Astrocyte of the cerebellum (primary cell): ENCODE results near the gene NMRK2.
"Not testable (repeated sequence)": the region's sequence is repeated elsewhere in the genome, so short reads cannot be mapped to it uniquely, and the experiment has no call there.

Source experiments
- DNase-seq: peaks from one replicate; pipeline ENCODE4 v3.0.0-alpha.2; 2011; ENCODE audit warnings: low read depth
- H3K4me3 ChIP-seq: 2 replicates; pipeline ENCODE4 v1.5.1; 2011; ENCODE audit warnings: mild to moderate bottlenecking, low read depth, low read length, moderate library complexity
- in situ Hi-C: cut with HindIII; loops from 2 replicates; pipeline ENCODE4 v1.10.0; 2017; ENCODE audit warnings: low sequenced_read_pairs
- TF ChIP-seq, protein P1 (sequence below): IDR thresholded peaks from 2 replicates; pipeline ENCODE4 v1.5.1; 2012; ENCODE audit warnings: low read length, low read depth, moderate library complexity, mild to moderate bottlenecking; ENCODE audit errors: missing control alignments

Gene NMRK2

DNA sequence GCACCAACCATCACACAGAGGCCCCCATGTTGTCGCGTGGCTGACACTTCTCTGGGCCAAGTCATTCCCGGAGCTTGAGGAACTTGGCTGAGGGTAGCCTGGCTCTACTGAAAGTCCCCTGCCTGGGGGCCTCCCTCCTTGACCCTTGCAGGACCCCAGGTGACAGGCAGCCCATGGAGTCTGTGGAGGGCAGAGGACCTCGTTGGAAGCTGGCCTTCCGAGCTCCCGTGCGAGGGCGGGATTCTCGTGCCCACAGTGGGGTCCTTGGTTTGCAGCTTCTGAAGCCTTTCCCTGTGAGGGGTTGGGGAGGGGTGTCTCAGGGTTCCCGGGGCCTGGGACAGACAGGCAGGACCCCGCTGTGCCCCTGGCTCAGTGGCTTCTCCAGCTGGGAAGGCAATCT is 16.4 kb downstream of the NMRK2 start:
- DNase-seq = no peak
- TF ChIP-seq, protein P1, sequence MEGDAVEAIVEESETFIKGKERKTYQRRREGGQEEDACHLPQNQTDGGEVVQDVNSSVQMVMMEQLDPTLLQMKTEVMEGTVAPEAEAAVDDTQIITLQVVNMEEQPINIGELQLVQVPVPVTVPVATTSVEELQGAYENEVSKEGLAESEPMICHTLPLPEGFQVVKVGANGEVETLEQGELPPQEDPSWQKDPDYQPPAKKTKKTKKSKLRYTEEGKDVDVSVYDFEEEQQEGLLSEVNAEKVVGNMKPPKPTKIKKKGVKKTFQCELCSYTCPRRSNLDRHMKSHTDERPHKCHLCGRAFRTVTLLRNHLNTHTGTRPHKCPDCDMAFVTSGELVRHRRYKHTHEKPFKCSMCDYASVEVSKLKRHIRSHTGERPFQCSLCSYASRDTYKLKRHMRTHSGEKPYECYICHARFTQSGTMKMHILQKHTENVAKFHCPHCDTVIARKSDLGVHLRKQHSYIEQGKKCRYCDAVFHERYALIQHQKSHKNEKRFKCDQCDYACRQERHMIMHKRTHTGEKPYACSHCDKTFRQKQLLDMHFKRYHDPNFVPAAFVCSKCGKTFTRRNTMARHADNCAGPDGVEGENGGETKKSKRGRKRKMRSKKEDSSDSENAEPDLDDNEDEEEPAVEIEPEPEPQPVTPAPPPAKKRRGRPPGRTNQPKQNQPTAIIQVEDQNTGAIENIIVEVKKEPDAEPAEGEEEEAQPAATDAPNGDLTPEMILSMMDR = no peak
- in situ Hi-C loops = no loop called here
- no peak overlapping the region for H3K4me3 ChIP-seq

GRCh38 chr19:3949997-3950859 is 17.4 kb downstream of the NMRK2 start:
- no peak for DNase-seq

GRCh38 chr19:3950871-3951861 is 18.3 kb downstream of the NMRK2 start:
- no peak for DNase-seq
- in situ Hi-C loops = no loop called here
- TF ChIP-seq, protein P1 = no peak
- H3K4me3 ChIP-seq = no peak overlapping the region

More at GRCh38 chr19:3949997-3950859, 17.4 kb downstream of the NMRK2 start:
- in situ Hi-C loops = no loop called here
- TF ChIP-seq, protein P1 = no peak
- H3K4me3 ChIP-seq = no peak overlapping the region

DNA sequence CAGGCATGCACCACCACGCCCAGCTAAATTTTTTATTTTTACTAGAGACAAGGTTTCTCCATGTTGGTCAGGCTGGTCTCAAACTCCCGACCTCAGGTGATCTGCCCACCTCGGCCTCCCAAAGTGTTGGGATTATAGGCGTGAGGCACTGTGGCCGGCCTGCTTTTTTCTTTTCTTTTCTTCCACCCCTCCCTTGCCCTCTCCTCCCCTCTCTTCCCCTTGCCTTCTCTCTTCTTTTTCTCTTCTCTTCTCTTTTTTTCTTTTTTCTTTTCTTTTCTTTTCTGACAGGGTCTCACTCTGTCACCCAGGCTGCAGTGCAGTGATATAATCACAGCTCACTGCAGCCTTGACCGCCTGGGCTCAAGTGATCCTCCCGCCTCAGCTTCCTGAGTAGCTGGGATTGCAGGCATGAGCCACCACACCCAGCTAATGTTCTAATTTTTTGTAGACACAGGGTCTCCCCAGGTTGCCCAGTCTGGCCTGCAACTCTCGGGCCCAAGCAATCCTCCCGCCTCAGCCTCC is 19.9 kb downstream of the NMRK2 start:
- in situ Hi-C loops, DNase-seq, H3K4me3 ChIP-seq: not testable (repeated sequence)

- H3K4me3 ChIP-seq = no peak overlapping the region
- no peak for DNase-seq
- in situ Hi-C loops = no loop called here
- TF ChIP-seq, protein P1 = no peak
These were observed 21.2 kb downstream of the NMRK2 start for GRCh38 chr19:3954107-3954506.

DNA sequence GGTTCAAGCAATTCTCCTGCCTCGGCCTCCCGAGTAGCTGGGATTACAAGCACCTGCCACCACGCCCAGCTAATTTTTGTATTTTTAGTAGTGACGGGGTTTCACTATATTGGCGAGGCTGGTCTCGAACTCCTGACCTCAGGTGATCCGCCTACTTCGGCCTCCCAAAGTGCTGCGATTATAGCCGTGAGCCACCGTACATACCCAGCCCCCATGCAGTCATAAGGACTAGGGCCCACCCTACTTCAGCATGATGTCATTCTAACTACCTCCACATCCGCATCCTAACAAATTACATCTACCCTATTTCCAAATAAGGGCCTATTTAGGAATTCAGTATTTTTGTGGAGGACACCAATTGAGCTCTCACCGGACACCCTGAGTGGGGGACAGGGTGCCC is 22.4 kb downstream of the NMRK2 start:
- in situ Hi-C loops, H3K4me3 ChIP-seq, DNase-seq: not testable (repeated sequence)

DNA sequence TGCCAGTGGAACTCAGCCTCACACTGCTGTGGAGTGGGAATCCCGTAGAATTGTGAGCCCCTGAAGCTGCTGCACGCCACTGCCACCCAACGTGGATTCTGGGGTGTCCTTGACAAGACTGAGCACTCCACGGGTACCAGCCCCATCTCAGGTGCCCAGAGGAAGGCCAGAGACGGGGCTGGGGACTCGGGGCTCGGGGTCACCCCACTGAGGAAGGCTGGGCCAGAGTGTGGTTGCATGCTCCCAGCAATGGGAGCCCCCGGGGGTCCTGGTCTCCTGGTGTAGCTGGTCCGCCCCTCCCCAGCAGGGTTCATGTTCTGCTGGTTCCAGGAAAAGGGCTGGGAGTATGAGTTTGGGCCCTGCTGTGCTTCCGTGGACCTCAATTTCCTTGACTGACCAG is 22.8 kb downstream of the NMRK2 start:
- DNase-seq = no peak
- H3K4me3 ChIP-seq = no peak overlapping the region
- in situ Hi-C loops = no loop called here
- TF ChIP-seq, protein P1 = no peak
